NCI-H446 treated with DMSO at 0.1 percent for 48 hours (cell line): ENCODE measurements around the gene ELOVL4.

Experiments used
- DNase-seq: peaks from one replicate; lab custom pipeline; 2025; lab: John Stamatoyannopoulos, UW

ELOVL4 gene

DNA sequence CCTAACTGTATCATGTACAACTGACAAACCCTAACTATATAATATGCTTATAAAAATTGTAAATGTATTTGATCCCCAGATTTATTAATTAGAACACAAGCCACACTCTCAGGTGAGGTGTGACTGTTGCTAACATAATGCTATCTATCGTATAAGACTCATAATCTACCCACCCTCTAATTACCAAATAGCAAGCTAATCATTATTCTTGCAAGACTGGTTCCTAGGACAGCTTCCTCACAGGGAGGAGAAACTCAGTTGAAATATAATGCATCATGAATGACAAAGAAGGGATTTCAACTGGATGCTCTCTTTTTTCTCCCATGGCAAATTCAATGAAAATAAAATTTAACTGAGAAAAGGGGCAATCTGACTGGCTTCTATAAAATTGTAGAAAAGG lies 35.4 kb downstream of the ELOVL4 start:
- no peak for DNase-seq

DNA sequence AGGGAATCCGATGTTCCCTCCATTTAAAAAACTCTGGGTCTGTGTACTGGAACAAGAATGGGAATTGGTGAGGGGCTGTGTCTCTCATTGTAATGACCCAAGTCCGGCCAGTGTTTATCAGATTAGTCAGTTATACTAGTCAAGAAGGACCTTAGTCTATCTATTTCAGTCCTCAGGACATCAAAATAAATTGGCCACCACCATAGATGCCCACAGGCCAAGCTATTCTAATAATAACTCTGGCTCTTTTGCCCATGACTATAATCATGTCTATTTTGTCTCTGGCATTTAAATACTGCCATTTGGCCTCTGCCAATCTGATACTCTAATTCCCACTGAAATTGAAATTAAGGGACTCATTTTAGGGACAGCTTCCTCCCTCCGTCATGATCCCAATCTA lies 37.8 kb downstream of the ELOVL4 start:
- DNase-seq: no peak

DNA sequence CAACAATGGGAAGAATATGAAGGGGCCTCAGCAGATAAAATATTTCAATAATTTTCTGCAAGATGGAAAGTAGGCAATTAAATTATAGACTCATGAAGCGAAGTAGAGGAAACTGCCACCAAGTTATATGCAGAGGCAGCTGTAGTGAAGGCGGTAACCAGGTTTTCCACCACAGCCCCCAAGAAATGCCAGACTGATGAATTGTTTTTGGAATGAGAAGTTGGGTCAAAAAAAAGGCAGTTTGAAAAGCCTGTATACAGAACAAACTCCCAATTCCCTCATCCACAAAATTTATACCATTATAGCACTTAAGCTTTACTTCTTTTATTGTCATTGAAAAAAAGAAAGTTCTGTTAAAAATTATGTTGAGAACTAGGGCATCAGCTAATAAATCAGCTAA lies 45.3 kb downstream of the ELOVL4 start:
- DNase-seq: no peak

DNA sequence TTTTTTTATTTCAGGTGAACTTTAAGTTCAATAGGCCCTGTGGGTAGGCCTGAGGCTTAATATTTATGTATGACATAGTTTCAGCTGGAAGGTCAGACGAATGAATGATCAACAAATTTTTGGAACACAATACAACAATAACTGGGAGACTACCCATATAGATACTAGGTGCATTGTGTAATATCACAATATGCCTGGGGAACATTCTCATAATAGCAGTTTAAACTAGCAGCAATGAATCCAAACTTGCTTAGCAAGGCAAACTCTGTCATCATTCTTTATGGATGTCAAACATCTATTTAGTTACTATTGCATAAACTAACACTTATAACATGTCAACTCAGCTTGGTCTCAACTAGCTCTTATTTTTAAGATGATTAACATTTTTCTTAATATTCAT lies 49.3 kb downstream of the ELOVL4 start:
- DNase-seq: no peak

DNA sequence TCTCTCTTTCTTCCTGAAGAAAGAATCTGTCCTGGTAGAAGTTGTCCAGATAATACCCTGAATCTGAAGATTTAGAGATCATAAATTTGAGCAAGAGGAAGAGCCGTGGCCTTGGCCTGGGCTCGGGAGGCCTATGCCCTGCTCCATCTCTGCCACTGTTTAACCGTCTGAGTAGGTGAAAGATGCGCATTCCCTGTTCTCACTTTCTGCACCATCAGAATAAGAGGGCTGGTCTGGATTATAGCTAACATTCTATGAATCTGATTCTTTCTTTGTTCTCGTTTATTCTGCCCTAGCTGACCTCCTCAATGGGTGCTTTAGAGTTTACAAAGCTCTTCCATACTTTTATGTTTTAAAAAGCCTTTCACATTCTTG lies 51.3 kb downstream of the ELOVL4 start:
- DNase-seq: no peak

DNA sequence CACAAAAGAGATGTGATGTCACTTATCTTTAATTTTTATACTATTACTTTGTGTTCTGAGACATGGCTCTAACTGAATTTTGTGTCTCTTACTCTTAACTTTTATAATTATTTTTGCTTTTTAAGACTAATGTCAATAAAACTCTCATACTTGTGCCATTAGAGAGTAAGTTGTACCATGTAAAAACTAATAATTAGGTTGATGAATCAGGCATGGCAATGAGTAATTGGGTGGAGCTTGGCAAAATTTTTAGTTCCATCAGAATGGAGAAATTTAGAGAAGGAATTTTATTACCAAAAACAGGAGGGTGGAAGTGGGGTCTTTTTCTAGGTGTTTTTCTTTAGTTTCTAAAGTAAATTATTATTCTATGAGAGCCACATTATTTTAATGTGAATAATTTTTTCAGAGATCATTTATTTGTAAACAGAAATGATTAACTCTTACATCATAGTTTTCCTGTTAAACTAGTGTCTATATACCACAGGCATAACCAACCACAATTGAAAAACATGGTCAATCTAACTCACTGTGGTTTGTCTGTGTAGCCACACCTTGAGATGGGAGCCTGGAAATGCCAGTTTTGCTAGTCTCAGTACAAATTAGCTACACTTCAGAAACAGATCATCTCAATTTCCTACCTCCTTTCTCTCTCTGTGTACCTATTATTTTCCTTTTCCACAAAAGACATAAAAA lies 51.8 kb downstream of the ELOVL4 start:
- no peak for DNase-seq

DNA sequence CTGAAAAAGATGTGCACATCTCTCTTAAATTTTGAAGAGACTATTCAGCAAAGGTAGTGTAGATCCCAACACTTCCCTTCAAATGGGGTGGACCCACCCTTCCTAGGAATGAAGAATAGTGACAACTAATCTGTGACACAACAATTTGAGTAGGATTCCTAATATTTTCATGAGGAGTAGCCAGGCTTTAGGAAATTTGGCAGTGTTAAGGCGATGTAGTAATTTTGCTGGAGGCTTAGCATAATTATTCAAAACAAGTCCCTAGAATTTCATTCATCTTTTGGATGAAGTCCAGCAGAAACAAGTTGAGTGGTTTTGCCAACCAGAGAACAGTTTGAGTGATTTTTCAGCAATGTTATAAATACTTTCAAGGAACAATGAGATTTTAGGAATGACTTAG lies 52.4 kb downstream of the ELOVL4 start:
- peak; percentile 20 for DNase-seq

DNA sequence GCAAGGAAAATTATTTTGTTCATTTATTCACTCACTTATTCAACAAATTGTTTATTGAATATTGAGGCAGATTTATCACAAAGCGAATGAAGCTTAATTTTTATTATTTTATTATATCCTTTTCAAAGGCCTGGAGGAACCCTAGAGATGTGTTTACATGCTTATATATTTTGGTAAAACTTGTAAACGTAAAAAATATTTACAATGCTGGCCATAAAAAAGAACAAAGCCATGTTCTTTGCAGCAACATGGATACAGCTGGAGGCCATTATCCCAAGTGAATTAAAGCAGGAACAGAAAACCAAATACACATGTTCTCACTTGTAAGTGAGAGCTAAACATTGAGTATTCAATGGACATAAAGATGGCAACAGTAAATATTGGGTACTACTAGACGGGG lies 58.8 kb downstream of the ELOVL4 start:
- no peak for DNase-seq

DNA sequence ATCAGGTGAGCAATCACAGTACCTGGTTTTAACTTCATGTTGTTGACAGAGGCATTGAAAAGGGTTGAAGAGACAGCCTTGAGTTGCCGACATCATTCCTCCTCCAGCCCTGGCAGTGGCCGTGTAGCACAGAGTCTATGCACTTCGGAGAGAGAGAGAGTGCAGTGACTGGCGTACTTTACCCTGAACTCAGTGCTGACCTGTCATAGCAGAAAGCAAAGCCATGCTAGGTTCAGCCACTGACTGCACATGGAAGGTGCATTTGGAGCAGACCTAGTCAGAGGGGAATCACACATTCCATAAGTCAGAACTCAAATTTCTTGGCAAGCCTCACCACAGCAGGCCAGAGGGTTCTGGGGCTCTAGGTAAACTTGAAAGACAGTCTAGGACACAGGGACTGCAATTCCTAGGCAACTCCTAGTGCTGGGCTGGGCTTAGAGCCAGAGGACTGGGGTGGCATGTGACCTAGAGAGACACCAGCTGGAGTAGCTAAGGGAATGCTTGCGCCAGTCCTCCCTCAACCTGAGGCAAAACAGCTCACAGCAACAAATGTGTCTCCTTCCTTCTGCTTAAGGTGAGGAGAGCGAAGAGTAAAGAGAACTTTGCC lies 69.1 kb downstream of the ELOVL4 start:
- peak; percentile 7 for DNase-seq

DNA sequence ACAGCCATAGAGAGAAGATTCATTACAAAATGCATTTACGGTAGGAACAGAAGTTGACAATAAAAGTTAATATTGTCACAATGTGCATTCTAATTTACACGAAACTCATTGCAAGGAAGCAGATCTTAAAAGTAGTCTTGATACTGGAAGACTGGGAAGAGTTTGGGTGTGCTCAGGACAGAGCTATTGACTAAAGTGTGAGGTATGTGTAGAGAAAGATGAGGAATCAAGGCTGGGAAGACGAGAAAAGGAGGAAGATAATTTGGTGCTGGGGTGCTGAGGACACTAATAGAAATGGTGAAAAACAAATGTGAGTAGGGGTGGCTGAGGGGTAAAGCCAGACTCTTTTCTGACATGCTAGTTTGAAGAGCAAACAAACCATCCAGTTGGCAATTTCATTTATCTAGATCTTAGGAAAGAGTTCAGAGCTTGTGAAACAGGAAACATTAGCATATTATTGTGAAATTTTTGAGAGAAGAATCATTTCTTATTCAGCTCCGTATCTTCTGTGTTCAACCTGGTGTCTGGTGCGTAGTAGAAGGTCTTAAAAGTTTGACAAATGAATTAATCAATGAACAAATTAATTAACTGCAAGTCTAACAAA lies 72.7 kb downstream of the ELOVL4 start:
- DNase-seq: no peak

DNA sequence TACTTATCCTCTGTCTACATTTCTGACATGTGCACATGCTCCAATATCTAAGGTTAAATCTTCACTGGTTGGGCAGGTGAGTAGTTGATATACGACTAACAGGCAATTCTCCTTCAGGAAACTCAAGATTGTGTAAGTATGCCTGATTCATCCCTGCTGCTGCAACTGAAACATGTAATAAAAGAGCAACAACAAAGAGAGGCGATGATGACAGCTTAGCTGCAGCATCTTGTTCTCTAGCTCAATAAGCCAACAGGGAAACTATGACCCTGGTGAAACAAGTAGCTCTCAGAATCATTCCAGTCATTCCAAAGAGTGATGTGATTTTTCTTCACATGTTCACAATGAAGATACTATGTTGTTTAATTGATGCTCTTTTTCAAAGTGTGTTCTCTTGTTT lies 74.4 kb downstream of the ELOVL4 start:
- no peak for DNase-seq

DNA sequence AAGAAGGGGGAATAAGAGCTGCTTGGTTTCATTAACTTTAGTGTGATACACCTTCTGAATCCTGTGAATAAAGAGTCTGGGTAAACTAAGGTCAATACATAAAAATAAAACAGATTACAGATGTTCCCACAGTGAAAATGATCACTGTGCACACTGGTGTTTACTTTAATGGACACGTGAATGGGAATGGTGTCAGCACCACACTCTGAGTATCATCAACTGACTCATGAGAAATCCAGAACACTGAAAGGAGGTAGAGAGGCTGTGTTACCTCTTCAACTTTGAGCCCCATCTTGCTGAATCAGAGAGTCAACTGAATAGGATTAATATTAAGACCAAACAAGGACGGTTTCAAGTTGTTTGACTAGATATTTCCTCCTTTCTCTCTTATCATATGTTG lies 75.0 kb downstream of the ELOVL4 start:
- no peak for DNase-seq

DNA sequence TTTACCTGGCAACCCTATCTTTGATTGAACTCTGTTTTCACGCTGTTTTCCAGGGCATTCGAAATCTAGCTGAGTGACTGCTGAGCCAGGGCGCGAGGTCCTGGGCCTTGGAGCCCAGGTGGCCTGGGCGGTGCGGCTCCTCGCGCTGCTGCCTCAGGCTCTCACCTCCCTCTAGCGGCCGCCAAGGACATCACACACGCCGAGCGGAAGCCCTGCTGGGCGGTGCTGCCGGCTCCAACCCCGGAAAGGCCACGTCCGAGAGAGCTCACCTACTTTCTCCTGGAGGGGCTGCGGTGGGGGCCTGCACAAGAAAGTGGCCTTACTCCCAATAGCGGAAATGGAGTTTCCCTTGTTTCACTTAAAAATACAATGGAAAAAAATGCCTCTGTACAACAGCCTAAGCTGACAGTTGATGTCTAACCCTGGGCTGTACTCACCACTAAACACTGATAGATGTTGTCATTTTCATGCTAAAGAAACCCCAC lies 77.7 kb downstream of the ELOVL4 start:
- peak; percentile 53 for DNase-seq

DNA sequence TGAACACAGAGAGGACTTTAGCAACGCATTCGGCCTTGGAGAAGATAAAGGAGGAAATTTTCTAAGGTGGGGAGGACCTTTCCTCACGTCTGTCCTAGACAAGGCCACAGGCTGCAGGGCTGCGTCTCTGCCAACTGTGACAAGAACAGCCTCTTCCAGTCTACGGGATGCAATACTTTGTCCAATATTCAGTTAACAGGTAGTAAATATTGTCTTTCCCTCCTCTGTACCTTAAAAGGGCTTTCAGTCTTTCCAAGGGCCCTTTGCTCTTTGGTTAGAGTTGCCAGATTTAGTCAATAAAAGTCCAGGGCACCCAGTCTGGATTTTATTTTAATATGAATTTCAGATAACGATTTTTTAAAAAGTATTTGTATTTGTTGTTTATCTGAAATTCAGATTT lies 78.2 kb downstream of the ELOVL4 start:
- no peak for DNase-seq

DNA sequence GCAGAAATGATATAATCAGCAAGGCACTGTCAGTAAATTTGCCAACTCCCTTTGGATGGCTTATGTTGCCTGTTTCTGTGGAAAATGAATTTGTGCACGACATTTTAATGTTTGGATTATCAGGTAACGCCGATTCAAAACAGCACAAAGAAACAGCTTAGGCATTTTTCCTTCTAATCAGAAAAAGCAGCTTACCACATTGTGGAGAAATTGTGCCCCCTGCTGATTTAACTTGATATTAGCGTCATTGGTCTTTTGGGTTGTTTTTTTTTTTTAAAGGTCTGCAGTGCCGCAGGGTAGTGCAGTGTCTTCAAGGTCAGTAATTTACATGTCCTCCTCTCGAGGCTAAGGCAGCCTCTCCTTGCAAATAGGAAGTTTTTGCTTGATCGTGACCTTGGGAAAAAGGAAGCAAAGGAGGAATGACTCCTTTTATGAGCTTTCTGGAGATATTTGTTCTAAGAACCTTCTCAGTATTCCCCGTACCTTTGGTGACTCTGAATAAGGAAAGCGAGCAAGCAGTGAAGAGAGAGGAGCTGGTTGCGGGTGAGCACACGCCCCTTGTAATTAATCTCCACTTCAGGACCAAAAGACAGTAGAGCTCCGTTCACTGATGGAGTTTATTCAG lies 79.1 kb downstream of the ELOVL4 start:
- peak; percentile 47 for DNase-seq
